ENCODE measurements around the gene ASXL3.
A peak's percentile ranks its signal among the peaks of the same experiment; 100 is the strongest.

The ASXL3 gene

DNA sequence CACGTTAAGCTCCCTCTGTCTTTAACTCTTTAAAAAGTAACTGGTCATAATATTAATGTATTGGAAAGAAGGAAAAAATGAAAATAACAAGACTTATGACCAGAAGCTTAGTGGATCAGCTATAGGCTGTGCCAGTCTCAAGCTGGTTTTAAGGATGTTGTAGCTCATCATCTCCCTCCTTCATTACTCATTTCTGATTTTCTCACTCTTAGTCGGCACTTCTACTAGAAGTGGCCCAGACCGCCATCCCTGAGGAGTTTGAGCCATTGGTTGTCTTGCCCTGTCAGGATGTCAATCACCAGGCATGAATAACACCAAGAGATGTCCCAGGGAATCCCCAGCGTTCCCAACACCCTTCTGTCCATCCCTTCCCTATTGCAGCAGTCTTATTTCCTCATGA lies 151.5 kb downstream of the ASXL3 start:
- DNase-seq: no peak

DNA sequence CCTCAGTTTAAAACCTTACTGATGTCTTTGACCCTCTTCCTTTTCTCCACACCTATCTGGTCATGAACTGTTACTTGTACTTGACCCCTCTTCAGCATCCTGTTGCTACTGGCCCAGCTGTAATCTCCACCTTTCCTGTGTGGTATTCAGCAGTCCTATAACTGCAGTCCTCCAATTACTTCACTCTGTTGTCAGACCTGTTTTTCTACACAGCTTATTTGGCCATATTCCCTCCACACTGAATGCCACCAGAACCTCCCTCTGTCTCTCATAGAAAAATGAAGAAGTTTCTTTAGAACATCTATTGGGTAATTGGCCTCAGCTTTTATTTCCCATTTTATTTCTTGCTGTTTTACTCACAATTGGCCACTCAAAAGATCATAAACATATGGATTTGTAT lies 155.4 kb downstream of the ASXL3 start:
- DNase-seq: no peak

DNA sequence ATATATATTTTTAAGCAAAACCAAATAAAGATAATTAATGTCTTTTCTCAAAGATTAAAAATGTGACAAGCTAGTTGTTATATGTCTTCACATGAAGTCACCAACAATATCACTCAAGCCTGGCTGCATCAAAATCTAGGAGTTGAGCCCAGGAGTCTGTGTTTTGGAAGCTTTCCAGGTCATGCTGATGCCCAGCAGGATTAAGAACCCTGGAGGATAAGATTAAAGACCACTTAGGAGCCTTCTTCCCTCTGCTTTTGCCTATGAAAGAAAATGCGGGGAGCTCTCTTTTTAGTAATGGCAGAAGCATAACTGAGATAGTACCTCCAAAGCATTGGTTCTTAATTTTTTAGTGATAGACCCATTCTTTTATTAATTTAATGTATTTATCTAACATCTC lies 157.4 kb downstream of the ASXL3 start:
- no peak for DNase-seq

DNA sequence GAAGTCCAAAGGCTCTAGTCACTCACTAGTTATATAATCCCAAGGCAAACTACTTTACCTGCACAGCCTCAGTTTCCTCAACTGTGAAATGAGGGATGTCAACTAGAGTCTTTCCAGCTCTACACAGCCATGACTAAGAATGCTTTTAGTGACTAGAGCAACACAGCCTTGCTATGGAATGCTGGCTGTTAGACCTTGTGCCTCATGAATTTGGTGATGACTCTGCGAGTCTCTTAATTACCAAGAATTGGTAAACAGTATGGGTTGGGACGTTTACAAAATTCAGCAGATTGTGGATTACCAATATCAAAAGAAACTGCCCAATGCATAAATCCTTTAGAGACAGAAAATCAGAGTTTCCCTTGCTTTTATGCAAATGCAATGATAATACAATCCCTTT lies 163.7 kb downstream of the ASXL3 start:
- no peak for DNase-seq

DNA sequence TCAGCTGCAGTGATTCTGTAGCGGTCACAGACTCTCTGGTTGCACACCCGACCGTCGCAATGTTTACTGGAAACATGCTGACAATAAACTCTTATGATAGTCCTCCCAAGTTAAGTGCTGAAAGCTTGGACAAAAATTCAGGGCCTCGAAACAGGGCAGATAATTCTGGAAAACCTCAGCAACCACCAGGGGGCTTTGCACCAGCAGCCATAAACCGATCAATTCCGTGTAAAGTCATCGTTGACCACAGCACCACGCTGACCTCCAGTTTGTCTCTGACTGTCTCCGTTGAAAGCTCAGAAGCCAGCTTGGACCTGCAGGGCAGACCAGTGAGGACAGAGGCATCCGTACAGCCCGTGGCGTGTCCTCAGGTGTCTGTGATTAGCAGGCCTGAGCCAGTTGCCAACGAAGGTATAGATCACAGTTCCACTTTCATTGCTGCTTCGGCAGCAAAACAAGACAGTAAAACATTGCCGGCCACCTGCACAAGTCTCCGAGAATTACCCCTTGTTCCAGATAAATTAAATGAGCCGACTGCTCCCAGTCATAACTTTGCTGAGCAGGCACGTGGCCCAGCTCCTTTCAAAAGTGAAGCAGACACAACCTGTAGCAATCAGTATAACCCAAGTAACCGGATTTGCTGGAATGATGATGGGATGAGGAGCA lies 166.1 kb downstream of the ASXL3 start:
- no peak for DNase-seq

DNA sequence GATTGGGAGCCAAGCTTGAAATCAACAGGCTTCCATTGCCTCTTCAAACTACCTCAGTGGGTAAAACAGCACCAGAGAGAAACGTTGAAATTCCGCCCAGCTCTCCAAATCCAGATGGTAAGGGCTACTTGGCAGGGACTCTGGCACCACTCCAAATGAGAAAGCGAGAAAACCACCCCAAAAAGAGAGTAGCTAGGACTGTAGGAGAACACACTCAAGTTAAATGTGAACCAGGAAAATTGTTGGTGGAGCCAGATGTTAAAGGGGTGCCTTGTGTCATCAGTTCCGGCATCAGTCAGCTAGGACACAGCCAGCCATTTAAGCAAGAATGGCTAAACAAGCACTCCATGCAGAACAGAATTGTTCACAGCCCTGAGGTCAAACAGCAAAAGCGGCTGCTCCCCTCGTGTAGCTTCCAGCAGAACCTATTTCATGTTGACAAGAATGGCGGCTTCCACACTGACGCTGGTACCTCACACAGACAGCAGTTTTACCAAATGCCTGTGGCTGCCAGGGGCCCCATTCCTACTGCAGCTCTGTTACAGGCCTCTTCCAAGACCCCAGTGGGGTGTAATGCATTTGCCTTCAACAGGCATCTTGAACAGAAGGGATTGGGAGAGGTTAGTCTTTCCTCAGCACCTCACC lies 167.3 kb downstream of the ASXL3 start:
- no peak for DNase-seq

DNA sequence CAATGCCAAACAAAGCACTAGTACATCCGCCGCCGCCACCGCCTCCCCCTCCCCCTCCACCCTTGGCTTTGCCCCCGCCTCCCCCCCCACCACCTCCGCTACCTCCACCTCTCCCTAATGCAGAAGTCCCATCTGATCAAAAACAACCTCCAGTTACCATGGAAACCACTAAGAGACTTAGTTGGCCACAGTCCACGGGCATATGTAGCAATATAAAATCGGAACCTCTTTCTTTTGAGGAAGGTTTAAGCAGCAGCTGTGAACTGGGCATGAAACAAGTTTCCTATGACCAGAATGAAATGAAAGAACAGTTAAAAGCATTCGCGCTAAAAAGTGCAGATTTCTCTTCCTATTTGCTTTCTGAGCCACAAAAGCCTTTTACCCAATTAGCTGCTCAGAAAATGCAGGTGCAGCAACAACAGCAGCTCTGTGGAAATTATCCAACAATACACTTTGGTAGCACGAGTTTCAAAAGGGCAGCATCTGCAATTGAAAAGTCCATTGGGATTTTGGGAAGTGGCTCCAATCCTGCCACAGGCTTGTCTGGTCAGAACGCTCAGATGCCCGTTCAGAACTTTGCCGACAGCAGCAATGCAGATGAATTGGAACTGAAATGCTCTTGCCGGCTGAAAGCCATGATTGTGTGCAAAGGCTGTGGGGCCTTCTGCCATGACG lies 168.0 kb downstream of the ASXL3 start:
- no peak for DNase-seq

DNA sequence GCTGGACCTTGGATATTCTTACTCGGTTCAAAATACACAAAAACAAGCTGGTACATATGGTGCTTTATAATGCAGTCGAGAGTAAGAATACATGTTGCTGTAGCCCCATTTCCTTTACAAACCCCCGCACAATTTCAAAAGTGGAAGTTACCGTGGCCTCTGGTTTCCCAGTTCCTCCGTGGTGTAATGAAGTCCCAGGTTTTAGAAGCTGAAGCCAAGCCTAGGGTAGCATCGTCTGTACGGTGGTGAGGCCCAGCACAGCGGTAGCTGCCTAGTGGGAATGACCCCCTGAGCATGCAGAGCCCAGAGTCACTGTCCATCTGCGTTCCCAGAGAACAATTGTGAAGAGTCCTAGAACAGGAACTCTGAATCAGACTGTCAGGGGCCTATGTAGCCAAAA lies 171.8 kb downstream of the ASXL3 start:
- peak in 2 of 4 experiments; percentile 3 to 12 for DNase-seq

DNA sequence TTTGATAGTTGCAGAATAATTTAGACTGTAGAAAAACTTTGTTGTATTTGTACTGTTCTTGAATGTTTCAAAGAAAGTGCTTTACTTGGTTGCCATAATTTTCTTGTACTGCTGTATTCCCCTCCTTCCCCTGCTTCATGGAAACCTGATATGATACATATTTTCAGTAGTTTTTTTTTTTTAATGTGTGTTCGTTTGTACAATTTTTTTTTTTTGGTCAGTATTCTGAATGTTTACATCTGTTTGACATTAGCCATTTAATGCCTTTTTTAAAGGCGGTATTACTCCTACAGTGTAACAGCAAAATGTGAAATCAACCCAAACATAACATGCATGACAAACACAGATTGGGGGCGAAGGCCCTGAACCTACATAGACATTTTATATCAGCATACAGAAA lies 172.3 kb downstream of the ASXL3 start:
- no peak for DNase-seq

DNA sequence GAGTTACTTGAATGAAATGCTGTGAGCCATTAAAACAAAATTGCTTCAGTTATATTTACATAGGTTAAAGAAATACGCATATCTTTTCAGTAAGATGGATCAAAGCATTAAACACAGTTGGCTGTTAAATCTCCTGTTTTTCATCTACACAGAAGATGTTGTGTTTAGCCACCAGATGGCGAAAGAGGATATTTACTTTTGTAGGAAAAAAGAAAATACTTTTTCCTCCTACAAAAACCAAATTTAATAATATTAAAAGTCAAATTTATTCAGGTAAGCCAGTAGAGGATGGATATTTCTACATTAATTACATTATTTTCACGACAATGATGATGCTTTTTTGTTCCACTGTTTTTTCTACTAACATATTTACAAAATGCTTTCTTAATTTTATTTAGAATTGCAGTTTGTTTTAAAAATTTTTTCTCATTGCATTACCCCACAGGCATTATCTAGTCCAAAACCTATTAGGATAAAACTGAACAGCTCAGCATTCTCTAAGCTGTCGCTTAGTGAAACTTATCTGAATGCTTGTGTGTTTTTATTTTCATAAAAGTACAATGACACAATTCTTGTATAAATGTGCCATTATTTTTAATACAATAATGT lies 173.7 kb downstream of the ASXL3 start:
- peak in 1 of 4 experiments; percentile 7 for DNase-seq

DNA sequence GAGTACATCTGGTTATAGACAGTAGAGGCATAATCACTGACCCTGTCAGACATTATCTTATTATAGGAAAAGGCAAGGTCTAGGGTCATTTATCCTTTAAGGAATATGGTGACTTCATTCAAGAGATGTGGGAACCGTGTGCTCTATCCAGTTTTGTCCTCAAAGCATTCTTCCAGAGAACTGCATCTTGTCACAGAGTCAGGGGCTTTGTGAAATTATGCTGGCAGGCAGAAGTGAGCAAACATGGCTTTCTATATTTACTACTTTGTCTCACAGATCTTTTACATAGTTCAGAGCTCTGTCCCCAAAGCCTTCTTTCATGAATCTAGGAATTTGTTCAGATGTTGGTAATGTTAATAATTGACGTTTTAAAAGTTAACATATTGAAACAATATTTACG lies 177.4 kb downstream of the ASXL3 start:
- DNase-seq: no peak

DNA sequence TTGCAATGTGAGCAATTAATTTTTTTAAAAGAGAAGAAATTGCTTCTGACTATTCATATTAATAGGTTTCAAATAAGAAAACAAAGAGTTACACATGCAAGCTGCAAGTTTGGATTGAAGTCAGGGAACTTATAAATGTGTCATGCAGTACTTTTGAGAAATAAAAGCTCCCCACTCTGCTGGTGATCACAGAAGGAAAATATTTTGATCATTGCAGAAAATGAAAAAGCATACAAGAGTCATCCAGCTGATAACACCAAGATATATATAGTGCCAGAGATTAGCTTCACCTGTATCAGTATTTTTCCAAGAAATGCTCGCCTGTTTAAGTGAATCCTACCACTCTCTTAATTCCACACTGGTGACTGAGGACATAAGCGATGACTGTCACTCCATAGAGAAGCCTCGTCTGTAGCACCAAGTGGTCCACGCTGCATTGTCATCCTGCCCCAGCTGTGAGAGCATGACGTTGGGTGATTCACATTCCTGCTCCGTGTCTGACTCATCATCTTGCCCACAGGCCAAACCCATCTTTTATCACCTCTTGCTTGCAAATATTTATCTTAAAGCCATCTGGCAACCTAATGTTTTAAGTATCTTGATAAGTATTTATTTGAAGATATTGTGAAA lies 178.0 kb downstream of the ASXL3 start:
- no peak for DNase-seq

DNA sequence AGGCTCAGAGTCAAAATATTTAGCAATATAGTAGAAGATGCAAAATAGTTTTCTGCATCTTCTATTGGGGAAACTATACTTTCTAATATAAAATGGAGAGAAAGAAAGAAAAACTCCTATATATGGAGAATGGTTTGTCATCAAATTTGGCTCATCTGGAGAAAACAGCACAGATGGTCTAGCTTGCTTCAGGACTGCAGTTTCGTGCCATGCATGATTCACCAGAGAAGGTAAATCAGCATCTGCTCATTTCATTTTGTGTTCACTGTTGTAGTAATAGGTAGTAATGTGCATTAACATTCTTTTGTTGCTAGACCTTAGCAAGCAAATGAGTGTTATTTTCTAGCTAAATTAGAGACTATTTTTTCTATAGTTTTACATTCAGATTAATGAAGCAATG lies 179.0 kb downstream of the ASXL3 start:
- no peak for DNase-seq

DNA sequence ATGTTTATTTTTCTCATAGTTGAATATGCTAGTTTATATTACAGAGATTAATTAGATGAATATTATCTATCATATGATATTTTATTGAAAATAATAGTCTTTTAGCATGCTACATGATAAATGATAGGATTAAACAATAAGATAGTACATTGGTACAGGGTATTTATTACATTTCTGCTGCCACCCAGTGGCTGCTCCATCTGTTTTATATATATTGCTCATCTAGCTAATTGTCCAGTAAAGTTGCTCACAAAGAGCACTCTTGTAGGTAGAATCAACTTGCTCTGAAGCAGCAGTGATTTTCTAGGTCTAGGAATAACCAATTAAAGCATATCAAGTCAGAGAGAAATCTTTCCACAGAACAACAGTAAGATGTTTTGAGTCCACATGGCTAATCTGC lies 183.3 kb downstream of the ASXL3 start:
- DNase-seq: no peak

DNA sequence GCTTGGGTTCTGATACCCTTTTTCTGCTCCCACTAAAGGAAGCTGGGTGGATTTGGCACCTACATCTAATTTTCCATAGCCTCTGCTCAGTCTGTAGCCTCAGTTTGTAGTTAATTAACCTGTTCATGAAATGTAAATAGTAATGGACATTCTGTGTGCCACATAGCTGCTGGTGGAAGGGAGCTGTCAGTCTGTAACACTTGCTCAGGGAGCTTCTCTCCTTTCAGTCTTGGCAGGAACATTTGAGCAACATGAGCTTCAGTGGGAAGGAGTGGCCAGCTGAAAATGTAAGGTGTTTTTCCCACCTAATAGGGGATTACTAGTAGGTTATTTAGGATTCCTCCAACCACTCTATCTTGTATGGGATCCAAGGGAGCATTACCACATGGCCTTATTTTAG lies 203.4 kb downstream of the ASXL3 start:
- no peak for DNase-seq

Data from suppressor macrophage (primary cell).